RWPE1 (cell line): Measurements from ENCODE around the gene VIP.

Source experiments
- CTCF ChIA-PET: fragments of 350-600 bp; sonication (Branson Sonifier 250); formaldehyde crosslinking; extraction: SDS; loops from one replicate; lab custom pipeline; 2021; lab: Yijun Ruan, JAX
- POLR2A ChIA-PET: fragments of 400-600 bp; formaldehyde crosslinking; extraction: SDS; loops from one replicate; lab custom pipeline; 2020; ENCODE audit warnings: antibody characterized with exemption; ENCODE audit not compliant: low non-redundant PET; lab: Yijun Ruan, JAX
- DNase-seq: peaks from one replicate; pipeline ENCODE4 v3.0.0; 2012; ENCODE audit warnings: low spot score
- H3K27ac ChIP-seq: fragments of 450-650 bp; 2 replicates; pipeline ENCODE4 v1.5.1; 2017
- TF ChIP-seq, protein P1 (sequence below): fragments of 450-650 bp; conservative IDR thresholded peaks from 2 replicates; pipeline ENCODE4 v1.5.1; 2017; ENCODE audit warnings: low read depth, mild to moderate bottlenecking

Gene VIP

DNA sequence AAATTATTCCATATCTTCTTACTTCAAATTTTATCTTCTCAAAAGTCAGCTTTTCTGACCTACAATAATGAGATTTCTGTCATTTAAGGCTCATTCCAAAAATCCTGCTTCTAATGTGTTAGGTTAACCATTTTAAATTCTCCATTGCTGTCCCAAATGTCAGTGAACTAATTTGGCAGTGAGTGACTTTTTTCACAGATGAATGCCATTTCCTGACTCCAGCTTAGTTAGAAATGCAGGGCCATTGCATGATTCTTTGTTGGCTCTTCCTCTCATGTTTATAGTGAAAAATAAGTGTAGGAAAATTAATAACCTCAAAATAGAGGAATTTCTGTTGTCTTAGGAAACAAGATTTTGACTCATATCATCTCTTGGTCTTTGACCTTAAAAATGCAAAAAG lies 44.1 kb downstream of the VIP start:
- TF ChIP-seq, protein P1, sequence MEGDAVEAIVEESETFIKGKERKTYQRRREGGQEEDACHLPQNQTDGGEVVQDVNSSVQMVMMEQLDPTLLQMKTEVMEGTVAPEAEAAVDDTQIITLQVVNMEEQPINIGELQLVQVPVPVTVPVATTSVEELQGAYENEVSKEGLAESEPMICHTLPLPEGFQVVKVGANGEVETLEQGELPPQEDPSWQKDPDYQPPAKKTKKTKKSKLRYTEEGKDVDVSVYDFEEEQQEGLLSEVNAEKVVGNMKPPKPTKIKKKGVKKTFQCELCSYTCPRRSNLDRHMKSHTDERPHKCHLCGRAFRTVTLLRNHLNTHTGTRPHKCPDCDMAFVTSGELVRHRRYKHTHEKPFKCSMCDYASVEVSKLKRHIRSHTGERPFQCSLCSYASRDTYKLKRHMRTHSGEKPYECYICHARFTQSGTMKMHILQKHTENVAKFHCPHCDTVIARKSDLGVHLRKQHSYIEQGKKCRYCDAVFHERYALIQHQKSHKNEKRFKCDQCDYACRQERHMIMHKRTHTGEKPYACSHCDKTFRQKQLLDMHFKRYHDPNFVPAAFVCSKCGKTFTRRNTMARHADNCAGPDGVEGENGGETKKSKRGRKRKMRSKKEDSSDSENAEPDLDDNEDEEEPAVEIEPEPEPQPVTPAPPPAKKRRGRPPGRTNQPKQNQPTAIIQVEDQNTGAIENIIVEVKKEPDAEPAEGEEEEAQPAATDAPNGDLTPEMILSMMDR, result no peak
- no peak for DNase-seq
- ChIA-PET POLR2A (no interaction called here), CTCF (no interaction called here)
- H3K27ac ChIP-seq, result no peak overlapping the region

DNA sequence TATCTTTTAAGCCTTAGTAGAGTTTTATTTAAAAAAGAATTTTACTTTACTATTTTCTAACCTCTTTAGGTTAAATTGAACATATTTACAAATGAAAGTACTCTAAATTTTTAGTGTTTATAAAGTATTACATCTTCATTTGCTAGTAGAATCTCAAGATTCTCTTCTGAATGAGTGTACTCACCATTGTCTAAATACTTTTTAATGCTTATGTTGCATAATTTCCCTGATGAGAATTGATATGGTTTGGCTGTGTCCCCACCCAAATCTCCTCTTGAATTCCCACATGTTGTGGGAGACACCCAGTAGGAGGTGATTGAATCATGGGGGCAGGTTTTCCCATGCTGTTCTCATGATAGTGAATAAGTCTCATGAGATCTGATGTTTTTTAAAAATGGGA lies 53.6 kb downstream of the VIP start:
- CTCF ChIA-PET, result no interaction called here
- no peak overlapping the region for H3K27ac ChIP-seq
- POLR2A ChIA-PET, result no interaction called here
- TF ChIP-seq, protein P1, result no peak
- no peak for DNase-seq
